ENCODE results near the gene SLC4A4.

SLC4A4 gene

DNA sequence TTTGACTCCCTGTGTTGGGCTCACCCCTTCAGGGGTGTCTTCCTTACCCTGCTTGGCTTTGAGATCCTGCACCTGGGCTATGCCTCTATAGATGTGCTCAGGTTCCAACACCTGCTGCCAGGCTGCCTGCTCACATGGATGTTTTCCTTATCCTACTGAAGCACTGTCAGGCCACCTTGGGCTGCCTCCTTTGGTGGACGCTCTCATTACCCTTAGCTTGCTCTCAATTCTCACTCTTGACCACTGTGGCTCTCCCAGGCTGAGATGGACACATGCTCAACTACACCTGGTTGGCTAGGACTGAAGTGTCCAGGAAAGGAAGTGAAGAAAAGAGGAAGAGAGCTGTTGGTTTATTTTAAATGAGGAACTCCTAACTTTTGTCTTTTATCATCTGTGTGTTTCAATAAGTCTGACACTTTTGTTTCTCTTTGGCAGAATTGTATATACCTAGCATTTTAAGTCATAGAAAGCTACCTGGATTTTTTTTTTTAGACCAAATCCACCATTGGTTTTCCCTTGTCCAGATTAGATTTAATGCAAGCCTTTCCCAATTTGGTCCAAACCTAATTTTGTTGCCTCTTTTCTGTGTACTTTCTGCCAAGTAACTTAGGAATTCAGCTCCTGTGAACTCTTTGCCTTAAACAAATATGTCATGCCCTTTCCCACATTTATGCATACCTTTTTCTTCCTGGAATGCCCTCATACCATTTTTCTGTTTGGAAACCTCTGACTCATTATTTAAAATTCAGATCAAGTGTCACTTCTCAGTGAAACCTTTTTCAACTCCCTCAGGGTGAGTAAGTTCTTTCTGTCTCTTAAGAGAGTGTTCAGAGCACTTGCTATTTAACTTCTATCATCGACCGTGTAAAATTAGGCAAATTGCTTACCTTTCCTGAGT is 269.2 kb downstream of the SLC4A4 start:
- DNase-seq: no peak

DNA sequence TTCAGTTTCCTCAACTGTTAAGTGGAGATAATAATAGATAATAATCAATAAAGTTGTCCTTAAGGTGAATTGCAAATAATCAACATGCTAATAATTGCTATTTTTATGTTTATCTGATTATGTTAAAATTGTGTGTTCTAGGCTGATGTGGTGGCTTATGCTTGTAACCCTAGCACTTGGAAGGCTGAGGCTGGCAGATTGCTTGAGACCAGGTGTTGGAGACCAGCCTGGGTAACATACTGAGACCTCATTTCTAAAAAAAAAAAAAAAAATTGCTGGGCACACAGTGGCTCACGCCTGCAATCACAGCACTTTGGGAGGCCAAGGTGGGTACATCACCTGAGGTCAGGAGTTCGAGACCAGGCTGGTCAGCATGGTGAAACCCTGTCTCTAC is 269.9 kb downstream of the SLC4A4 start:
- no peak overlapping the region for H3K4me2 ChIP-seq (ENCODE audit: insufficient read depth, low read length)
- no peaks in the 10 kb centered on the region for H3K9me3 ChIP-seq (ENCODE audit: insufficient read depth, low read length, severe bottlenecking)
- H3K9ac ChIP-seq (ENCODE audit: low read depth, low read length): no peak overlapping the region
- no peak overlapping the region for H3K4me3 ChIP-seq (ENCODE audit: low read depth in 1 of 2, low read length in 2 of 2)
- H3K4me1 ChIP-seq (ENCODE audit: insufficient read depth, low read length): no peaks in the 10 kb centered on the region
- no peaks in the 10 kb centered on the region for H3K36me3 ChIP-seq (ENCODE audit: insufficient read depth, low read length)
- H2AFZ ChIP-seq (ENCODE audit: low read depth, low read length): no peak overlapping the region
- TF ChIP-seq EZH2 (IDR thresholded peaks at IDR 0.05; ENCODE audit: borderline replicate concordance, low read depth, low read length, severe bottlenecking): no peak
- TF ChIP-seq, protein P1, sequence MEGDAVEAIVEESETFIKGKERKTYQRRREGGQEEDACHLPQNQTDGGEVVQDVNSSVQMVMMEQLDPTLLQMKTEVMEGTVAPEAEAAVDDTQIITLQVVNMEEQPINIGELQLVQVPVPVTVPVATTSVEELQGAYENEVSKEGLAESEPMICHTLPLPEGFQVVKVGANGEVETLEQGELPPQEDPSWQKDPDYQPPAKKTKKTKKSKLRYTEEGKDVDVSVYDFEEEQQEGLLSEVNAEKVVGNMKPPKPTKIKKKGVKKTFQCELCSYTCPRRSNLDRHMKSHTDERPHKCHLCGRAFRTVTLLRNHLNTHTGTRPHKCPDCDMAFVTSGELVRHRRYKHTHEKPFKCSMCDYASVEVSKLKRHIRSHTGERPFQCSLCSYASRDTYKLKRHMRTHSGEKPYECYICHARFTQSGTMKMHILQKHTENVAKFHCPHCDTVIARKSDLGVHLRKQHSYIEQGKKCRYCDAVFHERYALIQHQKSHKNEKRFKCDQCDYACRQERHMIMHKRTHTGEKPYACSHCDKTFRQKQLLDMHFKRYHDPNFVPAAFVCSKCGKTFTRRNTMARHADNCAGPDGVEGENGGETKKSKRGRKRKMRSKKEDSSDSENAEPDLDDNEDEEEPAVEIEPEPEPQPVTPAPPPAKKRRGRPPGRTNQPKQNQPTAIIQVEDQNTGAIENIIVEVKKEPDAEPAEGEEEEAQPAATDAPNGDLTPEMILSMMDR (IDR thresholded peaks at IDR 0.05; ENCODE audit: borderline replicate concordance, extremely low read depth, low read length, poor library complexity, severe bottlenecking): no peak
- no peaks in the 10 kb centered on the region for H3K79me2 ChIP-seq (ENCODE audit: insufficient read depth, low read length)
- no peak for DNase-seq
- H3K27me3 ChIP-seq (ENCODE audit: insufficient read depth, low read length, poor library complexity): no peaks in the 10 kb centered on the region
- H4K20me1 ChIP-seq (ENCODE audit: insufficient read depth, low read length): no peaks in the 10 kb centered on the region
- no peak overlapping the region for H3K27ac ChIP-seq (ENCODE audit: low read length)
- no peak for ATAC-seq (ENCODE audit: insufficient read depth, low read depth)

More for the DNA sequence above, 269.2 kb downstream of the SLC4A4 start:
- Histone ChIP-seq H3K27me3 (ENCODE audit: insufficient read depth, low read length, poor library complexity) (no peaks in the 10 kb centered on the region), H3K36me3 (ENCODE audit: insufficient read depth, low read length) (no peaks in the 10 kb centered on the region), H2AFZ (ENCODE audit: low read depth, low read length) (no peak overlapping the region), H3K9me3 (ENCODE audit: insufficient read depth, low read length, severe bottlenecking) (no peaks in the 10 kb centered on the region), H3K9ac (ENCODE audit: low read depth, low read length) (no peak overlapping the region), H3K4me2 (ENCODE audit: insufficient read depth, low read length) (no peak overlapping the region), H3K27ac (ENCODE audit: low read length) (no peak overlapping the region), H3K4me3 (ENCODE audit: low read depth in 1 of 2, low read length in 2 of 2) (no peak overlapping the region), H3K4me1 (ENCODE audit: insufficient read depth, low read length) (no peaks in the 10 kb centered on the region), H4K20me1 (ENCODE audit: insufficient read depth, low read length) (no peaks in the 10 kb centered on the region), H3K79me2 (ENCODE audit: insufficient read depth, low read length) (no peaks in the 10 kb centered on the region)
- ATAC-seq (ENCODE audit: insufficient read depth, low read depth): no peak
- TF ChIP-seq, protein P1 (IDR thresholded peaks at IDR 0.05; ENCODE audit: borderline replicate concordance, extremely low read depth, low read length, poor library complexity, severe bottlenecking): no peak
- no peak for TF ChIP-seq EZH2 (IDR thresholded peaks at IDR 0.05; ENCODE audit: borderline replicate concordance, low read depth, low read length, severe bottlenecking)

DNA sequence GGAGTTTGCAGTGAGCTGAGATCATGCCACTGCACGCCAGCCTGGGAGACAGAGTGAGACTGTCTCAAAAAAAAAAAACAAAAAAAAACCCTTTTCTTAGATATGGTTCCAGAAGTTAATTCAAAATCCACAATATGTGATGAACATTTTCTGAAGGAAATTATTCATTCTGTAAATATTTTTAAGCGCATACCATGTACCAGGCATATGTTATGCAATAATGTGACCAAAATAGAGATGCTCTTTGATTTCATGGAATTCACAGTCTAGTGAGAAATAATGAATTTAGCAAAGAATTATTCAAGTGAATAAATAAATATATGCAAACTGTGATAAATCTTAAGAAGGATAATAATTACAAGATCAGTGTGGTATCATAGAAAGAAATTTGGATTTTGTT is 270.3 kb downstream of the SLC4A4 start:
- Histone ChIP-seq H3K79me2 (ENCODE audit: insufficient read depth, low read length) (no peaks in the 10 kb centered on the region), H3K9ac (ENCODE audit: low read depth, low read length) (no peak overlapping the region), H2AFZ (ENCODE audit: low read depth, low read length) (no peak overlapping the region), H3K9me3 (ENCODE audit: insufficient read depth, low read length, severe bottlenecking) (no peaks in the 10 kb centered on the region), H3K4me2 (ENCODE audit: insufficient read depth, low read length) (no peak overlapping the region), H3K27ac (ENCODE audit: low read length) (no peak overlapping the region), H4K20me1 (ENCODE audit: insufficient read depth, low read length) (no peaks in the 10 kb centered on the region), H3K36me3 (ENCODE audit: insufficient read depth, low read length) (no peaks in the 10 kb centered on the region), H3K4me1 (ENCODE audit: insufficient read depth, low read length) (no peaks in the 10 kb centered on the region), H3K27me3 (ENCODE audit: insufficient read depth, low read length, poor library complexity) (no peaks in the 10 kb centered on the region), H3K4me3 (ENCODE audit: low read depth in 1 of 2, low read length in 2 of 2) (no peak overlapping the region)
- DNase-seq (no peak), ATAC-seq (ENCODE audit: insufficient read depth, low read depth) (no peak)
- TF ChIP-seq, protein P1 (IDR thresholded peaks at IDR 0.05; ENCODE audit: borderline replicate concordance, extremely low read depth, low read length, poor library complexity, severe bottlenecking): no peak
- TF ChIP-seq EZH2 (IDR thresholded peaks at IDR 0.05; ENCODE audit: borderline replicate concordance, low read depth, low read length, severe bottlenecking): no peak
